Placental pericyte (primary cell): ENCODE results near the gene DNAJC27. TPM values are rescaled to one million over a fixed set of nuclear protein-coding genes. Genes with fewer than 3 reads are reported as not detected.

Source experiments
- small RNA-seq: library from RNA; depleted of rRNA; stranded (forward); fragments of <200 nt; gene quantifications from one replicate; pipeline ENCODE3, GENCODE V24; 2012; ENCODE audit warnings: low replicate concordance
- total RNA-seq: library from RNA; depleted of rRNA; stranded (reverse); fragments of >200 nt; gene quantifications from 2 replicates; pipeline ENCODE4 v1.2.3, GENCODE V29; 2012

Gene DNAJC27
- 4.7 and 7.7 TPM in 2 replicates for total RNA-seq

DNA sequence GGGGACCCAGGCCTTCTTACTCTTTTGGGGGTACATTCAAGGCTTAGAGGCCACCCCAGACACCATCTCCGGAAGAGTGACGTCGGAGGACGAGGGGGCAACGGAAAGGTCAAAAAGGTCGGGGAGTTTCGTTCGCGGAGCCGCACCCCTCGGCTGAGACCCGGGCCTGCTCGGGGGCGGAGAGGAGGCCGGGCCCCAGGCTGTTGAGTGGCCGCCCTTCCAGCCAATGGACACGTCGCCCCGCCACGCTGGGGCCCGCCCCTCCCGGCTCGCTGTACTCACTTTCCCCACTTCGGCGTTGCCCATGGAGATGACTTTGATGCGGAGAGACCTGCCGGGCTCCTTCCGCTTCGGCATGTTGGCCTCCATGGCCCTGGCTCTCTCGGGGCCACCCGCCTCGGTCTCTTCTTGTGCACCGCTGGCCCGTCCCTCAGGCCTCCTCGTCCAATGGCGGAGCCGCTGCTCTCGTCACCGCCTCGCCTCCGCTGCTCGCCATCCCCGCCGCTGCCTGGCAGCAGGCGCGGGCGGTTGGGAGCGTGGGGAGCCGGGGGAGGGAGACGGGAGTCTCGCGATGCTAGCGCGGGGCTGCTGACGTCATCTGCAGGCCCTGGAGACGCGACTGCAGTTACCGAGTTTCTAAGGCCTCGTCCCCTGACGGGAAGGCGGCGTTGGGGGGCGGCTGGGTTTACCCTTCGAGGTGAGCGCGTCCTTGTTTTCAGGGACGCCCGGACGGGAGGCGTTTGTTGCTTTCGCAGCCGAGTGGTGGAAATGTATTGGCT lies at the start of gene DNAJC27:
Gene DNAJC27 (minus strand): TSS at position 420 of the 779 bp plus-strand sequence. CDS start 51 bp downstream, at position 369.

DNA sequence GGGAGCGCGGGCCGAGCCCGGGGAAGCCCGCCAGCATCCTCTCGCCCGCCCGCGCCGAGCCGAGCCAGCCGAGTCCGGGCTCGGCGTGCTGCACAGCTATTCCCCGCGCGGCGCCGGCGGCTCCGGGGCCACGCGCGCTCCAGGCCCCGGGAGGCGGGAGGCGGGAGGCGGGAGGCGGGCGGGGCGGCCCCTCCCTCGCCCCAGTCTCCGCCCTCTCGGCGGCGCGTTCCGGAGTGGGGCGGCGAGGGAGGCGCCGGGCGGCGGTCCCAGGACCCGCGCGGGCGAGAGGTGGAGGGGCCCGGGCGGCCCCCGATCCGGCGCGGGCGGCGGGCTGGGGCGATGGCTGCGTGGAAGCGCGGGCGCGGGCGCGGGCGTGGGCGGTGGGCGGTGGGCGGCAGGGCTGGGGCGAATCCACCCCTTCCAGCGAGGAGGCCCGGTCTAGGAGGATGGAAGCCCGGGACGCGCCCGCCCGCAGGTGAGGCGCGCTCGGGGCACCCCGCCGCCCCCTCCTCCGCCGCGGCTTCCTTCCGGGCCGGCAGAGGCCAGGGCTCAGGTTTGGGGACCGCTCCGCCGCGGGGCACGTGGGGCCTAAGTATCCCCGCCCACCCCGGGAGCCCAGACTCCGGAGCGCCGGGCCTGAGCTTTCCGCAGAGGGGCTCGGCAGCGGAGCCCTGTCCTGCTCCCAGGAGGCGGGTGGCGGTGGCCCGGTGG lies 51.5 kb downstream of the DNAJC27 start, which contains the start of gene ADCY3:
Gene ADCY3 (minus strand): TSS at position 140 of the 711 bp plus-strand sequence. CDS start 1,250 bp downstream, outside the sequence.

Small RNAs within 50 kb of the gene (small RNA-seq; reads per million reads assigned to genes)
- not detected for gene AC013267.1
- gene RF00016, result not detected
- gene RF00019, result not detected

Other genes starting within 250 kb of the DNAJC27 start
- 18.6 and 33.7 TPM in 2 replicates for gene PTRHD1, start 178.6 kb downstream of the DNAJC27 start, total RNA-seq
- 7.0 and 63.0 TPM in 2 replicates for gene CENPO, start 178.5 kb downstream of the DNAJC27 start, total RNA-seq
- gene ADCY3, start 51.7 kb downstream of the DNAJC27 start, total RNA-seq, result 57.6 and 60.0 TPM in 2 replicates
- gene EFR3B, start 70.1 kb upstream of the DNAJC27 start, total RNA-seq, result 0.44 and 0.57 TPM in 2 replicates
- gene POMC, start 196.6 kb upstream of the DNAJC27 start, total RNA-seq, result 0.22 TPM in 1 of 2 replicates, not detected in the other